HEK293 (cell line): Measurements from ENCODE around the gene UBE2M.

ENCODE experiments used
- INSM2 ChIP-seq: fragments of 450-650 bp; formaldehyde crosslinking; IDR thresholded peaks from 2 replicates; pipeline ENCODE4 v1.5.1; 2016; ENCODE audit warnings: missing biosample characterization, missing genetic modification characterization
- KLF10 ChIP-seq: fragments of 450-650 bp; IDR thresholded peaks from 2 replicates; pipeline ENCODE4 v1.5.1; 2018; ENCODE audit warnings: missing biosample characterization, mild to moderate bottlenecking, missing genetic modification characterization
- KLF7 ChIP-seq: fragments of 450-650 bp; formaldehyde crosslinking; IDR thresholded peaks from 2 replicates; pipeline ENCODE4 v1.5.1; 2016; ENCODE audit warnings: missing biosample characterization, missing genetic modification characterization, borderline replicate concordance
- RBAK ChIP-seq: fragments of 450-650 bp; formaldehyde crosslinking; IDR thresholded peaks from 2 replicates; pipeline ENCODE4 v1.5.1; 2016; ENCODE audit warnings: missing biosample characterization, missing genetic modification characterization
- SALL2 ChIP-seq: fragments of 450-650 bp; formaldehyde crosslinking; IDR thresholded peaks from 2 replicates; pipeline ENCODE4 v1.5.0; 2017; ENCODE audit warnings: missing biosample characterization, mild to moderate bottlenecking, missing genetic modification characterization, borderline replicate concordance
- SETDB1 ChIP-seq: IDR thresholded peaks from one replicate; pipeline ENCODE4 v1.6.1; 2017; ENCODE audit warnings: mild to moderate bottlenecking, low read length, moderate library complexity, mixed read lengths; ENCODE audit not compliant: insufficient read length
- TCF7L2 ChIP-seq: IDR thresholded peaks from 2 replicates; pipeline ENCODE4 v1.6.1; 2011; ENCODE audit warnings: low read depth, mild to moderate bottlenecking, inconsistent platforms, low read length, moderate library complexity, borderline replicate concordance
- TRIM28 ChIP-seq: IDR thresholded peaks from 2 replicates; pipeline ENCODE4 v1.6.1; 2011; ENCODE audit warnings: low read length, control low read depth, borderline replicate concordance
- TSHZ1 ChIP-seq: fragments of 450-650 bp; formaldehyde crosslinking; IDR thresholded peaks from 2 replicates; pipeline ENCODE4 v1.5.1; 2016; ENCODE audit warnings: missing biosample characterization, missing genetic modification characterization, borderline replicate concordance
- YY1 ChIP-seq: fragments of 450-650 bp; formaldehyde crosslinking; IDR thresholded peaks from 2 replicates; pipeline ENCODE4 v1.5.1; 2018; ENCODE audit warnings: missing biosample characterization, missing genetic modification characterization
- ZBTB10 ChIP-seq: fragments of 450-650 bp; formaldehyde crosslinking; IDR thresholded peaks from 2 replicates; pipeline ENCODE4 v1.5.1; 2016; ENCODE audit warnings: missing biosample characterization, missing genetic modification characterization
- ZEB2 ChIP-seq: fragments of 450-650 bp; formaldehyde crosslinking; IDR thresholded peaks from 2 replicates; pipeline ENCODE4 v1.5.1; 2016; ENCODE audit warnings: missing biosample characterization, missing genetic modification characterization
- ZFP3 ChIP-seq: fragments of 450-650 bp; formaldehyde crosslinking; IDR thresholded peaks from 2 replicates; pipeline ENCODE4 v1.5.1; 2016; ENCODE audit warnings: low read depth, missing biosample characterization, missing genetic modification characterization
- ZNF112 ChIP-seq: fragments of 450-650 bp; formaldehyde crosslinking; IDR thresholded peaks from 2 replicates; pipeline ENCODE4 v1.5.0; 2017; ENCODE audit warnings: missing biosample characterization, missing genetic modification characterization
- ZNF140 ChIP-seq: fragments of 450-650 bp; formaldehyde crosslinking; IDR thresholded peaks from 2 replicates; pipeline ENCODE4 v1.5.1; 2016; ENCODE audit warnings: missing biosample characterization, missing genetic modification characterization
- ZNF19 ChIP-seq: fragments of 450-650 bp; formaldehyde crosslinking; IDR thresholded peaks from 2 replicates; pipeline ENCODE4; 2016; ENCODE audit warnings: missing biosample characterization, missing genetic modification characterization, low read depth
- ZNF2 ChIP-seq: fragments of 450-650 bp; formaldehyde crosslinking; IDR thresholded peaks from 2 replicates; pipeline ENCODE4 v1.5.1; 2016; ENCODE audit warnings: missing biosample characterization, missing genetic modification characterization
- ZNF211 ChIP-seq: fragments of 450-650 bp; formaldehyde crosslinking; IDR thresholded peaks from 2 replicates; pipeline ENCODE4 v1.5.1; 2016; ENCODE audit warnings: low read depth, missing biosample characterization, missing genetic modification characterization
- ZNF239 ChIP-seq: fragments of 450-650 bp; formaldehyde crosslinking; IDR thresholded peaks from 2 replicates; pipeline ENCODE4 v1.5.1; 2016; ENCODE audit warnings: missing biosample characterization, missing genetic modification characterization
- ZNF350 ChIP-seq: fragments of 450-650 bp; formaldehyde crosslinking; IDR thresholded peaks from 2 replicates; pipeline ENCODE4 v1.5.0; 2017; ENCODE audit warnings: missing biosample characterization, mild to moderate bottlenecking, missing genetic modification characterization
- ZNF449 ChIP-seq: fragments of 450-650 bp; formaldehyde crosslinking; IDR thresholded peaks from 2 replicates; pipeline ENCODE4 v1.5.1; 2017; ENCODE audit warnings: missing biosample characterization, mild to moderate bottlenecking, missing genetic modification characterization, moderate library complexity
- ZNF585B ChIP-seq: fragments of 450-650 bp; formaldehyde crosslinking; IDR thresholded peaks from 2 replicates; pipeline ENCODE4 v1.5.1; 2016; ENCODE audit warnings: missing biosample characterization, missing genetic modification characterization
- ZNF600 ChIP-seq: fragments of 450-650 bp; formaldehyde crosslinking; IDR thresholded peaks from 2 replicates; pipeline ENCODE4 v1.5.1; 2016; ENCODE audit warnings: missing biosample characterization, missing genetic modification characterization
- ZNF610 ChIP-seq: fragments of 450-650 bp; formaldehyde crosslinking; IDR thresholded peaks from 2 replicates; pipeline ENCODE4 v1.5.1; 2016; ENCODE audit warnings: missing biosample characterization, missing genetic modification characterization, borderline replicate concordance
- ZNF645 ChIP-seq: fragments of 450-650 bp; formaldehyde crosslinking; IDR thresholded peaks from 2 replicates; pipeline ENCODE4; 2016; ENCODE audit warnings: missing biosample characterization, missing genetic modification characterization
- ZNF785 ChIP-seq: fragments of 450-650 bp; formaldehyde crosslinking; IDR thresholded peaks from 2 replicates; pipeline ENCODE4 v1.5.1; 2016; ENCODE audit warnings: missing biosample characterization, missing genetic modification characterization
- ZSCAN23 ChIP-seq: fragments of 450-650 bp; formaldehyde crosslinking; IDR thresholded peaks from 2 replicates; pipeline ENCODE4 v1.5.1; 2016; ENCODE audit warnings: missing biosample characterization, missing genetic modification characterization

The UBE2M gene

GRCh38 chr19:58554494-58555368 lies 3.7 kb downstream of the UBE2M start, which contains the start of gene CHMP2A (continued):
- no peak for TF ChIP-seq ZFP3
- TF ChIP-seq ZNF239 (tag by site-specific recombination) = no peak
- no peak for TF ChIP-seq ZNF19 (tag by site-specific recombination)
- no peak for TF ChIP-seq TSHZ1 (tag by site-specific recombination)
- peak; percentile 95 for TF ChIP-seq ZBTB10 (tag by site-specific recombination)
- peak; percentile 66 for TF ChIP-seq ZNF610 (tag by site-specific recombination)
- no peak for TF ChIP-seq TCF7L2
- no peak for TF ChIP-seq INSM2 (tag by site-specific recombination)
- peak; percentile 97 for TF ChIP-seq ZEB2 (tag by site-specific recombination)
- TF ChIP-seq KLF10 (tag by site-specific recombination) = no peak; the same call in 1 of the 2 replicates
- TF ChIP-seq ZNF211 (tag by site-specific recombination) = no peak
- TF ChIP-seq ZSCAN23 (tag by site-specific recombination) = 0 out of 2 replicates have a peak, but pooled peaks have one; percentile 42
- TF ChIP-seq ZNF785 (tag by site-specific recombination) = no peak
- TF ChIP-seq RBAK = no peak
- TF ChIP-seq ZNF2 (tag by site-specific recombination) = no peak
- TF ChIP-seq ZNF140 = no peak
- no peak for TF ChIP-seq YY1
- no peak for TF ChIP-seq ZNF600 (tag by site-specific recombination)
- TF ChIP-seq ZNF585B (tag by site-specific recombination) = no peak
- TF ChIP-seq SETDB1 = no peak
- TF ChIP-seq ZNF449 = peak; percentile 35; the same call in 1 of the 2 replicates
- no peak for TF ChIP-seq KLF7 (tag by site-specific recombination)
- no peak for TF ChIP-seq ZNF350
- no peak for TF ChIP-seq ZNF112 (tag by site-specific recombination)
- TF ChIP-seq ZNF645 (tag by site-specific recombination) = no peak
- TF ChIP-seq TRIM28 = no peak
- TF ChIP-seq SALL2 (tag by site-specific recombination) = no peak
